ENCODE results near the gene MPV17L2.
"Not testable (repeated sequence)": the region's sequence is repeated elsewhere in the genome, so short reads cannot be mapped to it uniquely, and the experiment has no call there.

MPV17L2 gene

DNA sequence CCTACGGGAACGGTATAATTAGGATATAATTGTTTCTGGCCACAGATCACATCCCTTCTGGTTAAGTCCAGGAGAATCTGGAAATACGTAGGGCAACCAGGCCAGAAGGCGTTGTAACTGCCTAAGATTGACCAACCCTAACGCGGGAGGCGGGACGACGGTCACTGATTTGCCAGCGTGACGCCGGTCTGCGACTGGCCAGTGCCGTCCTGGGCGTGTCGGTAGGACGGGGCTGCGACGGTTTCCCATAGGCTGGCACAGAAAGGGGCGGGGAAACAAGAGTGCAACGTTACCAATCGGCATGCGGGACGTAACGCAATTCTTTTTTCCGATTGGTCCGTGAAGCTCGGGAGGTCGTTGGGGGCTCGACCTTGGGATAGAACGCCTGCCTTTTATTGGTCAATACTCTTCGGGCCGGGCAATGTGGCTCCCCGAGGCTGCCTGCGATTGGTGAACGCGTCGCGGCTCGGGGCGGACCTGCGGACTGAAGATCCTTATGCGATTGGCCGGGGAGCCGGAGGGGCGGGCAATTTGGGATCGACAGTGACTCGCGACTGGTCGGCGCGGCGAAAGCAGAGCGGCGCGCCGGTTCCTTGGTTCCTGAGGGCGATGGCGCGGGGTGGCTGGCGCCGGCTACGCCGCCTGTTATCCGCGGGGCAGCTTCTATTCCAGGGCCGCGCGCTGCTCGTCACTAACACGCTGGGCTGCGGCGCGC lies at the start of gene MPV17L2:
MPV17L2 (plus strand) TSS at position 546 of the 715 bp plus-strand sequence; CDS start at position 610, 64 bp downstream.
- DNase-seq, result peak; percentile 98

DNA sequence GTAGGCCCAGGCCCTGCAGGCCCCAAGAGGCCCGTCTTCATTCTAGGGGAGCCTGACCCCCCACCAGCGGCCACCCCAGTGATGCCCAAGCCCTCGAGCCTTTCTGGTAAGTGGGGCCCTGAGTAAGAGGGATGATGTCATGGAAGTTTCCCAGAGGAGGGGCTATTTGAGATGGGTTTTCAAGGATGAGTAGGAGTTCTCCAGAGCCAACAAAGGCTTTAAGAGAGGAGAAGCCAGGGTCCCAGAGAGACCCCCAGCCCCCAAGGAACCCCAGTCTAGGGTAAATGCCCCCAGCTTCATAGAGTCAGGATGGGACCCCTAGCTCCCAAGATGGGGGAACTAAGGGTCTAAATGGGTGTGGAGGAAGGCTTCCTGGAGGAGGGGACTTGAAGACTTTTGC lies 49.1 kb upstream of the MPV17L2 start:
- DNase-seq, result no peak

DNA sequence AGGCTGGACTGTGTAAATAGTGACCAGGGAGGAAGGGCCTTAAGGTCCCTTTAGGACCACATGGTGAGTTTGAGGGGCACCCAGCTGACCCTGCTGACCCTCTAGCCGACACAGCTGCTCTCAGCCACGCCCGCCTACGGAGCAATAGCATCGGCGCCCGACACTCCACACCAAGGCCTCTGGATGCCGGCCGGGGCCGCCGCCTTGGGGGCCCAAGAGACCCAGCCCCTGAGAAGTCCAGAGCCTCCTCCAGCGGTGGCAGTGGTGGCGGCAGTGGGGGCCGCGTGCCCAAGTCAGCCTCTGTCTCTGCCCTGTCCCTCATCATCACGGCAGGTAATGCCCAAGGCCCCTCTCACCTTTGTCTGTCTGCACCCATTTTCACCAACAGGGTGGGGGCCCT lies 48.7 kb upstream of the MPV17L2 start:
- DNase-seq, result no peak

DNA sequence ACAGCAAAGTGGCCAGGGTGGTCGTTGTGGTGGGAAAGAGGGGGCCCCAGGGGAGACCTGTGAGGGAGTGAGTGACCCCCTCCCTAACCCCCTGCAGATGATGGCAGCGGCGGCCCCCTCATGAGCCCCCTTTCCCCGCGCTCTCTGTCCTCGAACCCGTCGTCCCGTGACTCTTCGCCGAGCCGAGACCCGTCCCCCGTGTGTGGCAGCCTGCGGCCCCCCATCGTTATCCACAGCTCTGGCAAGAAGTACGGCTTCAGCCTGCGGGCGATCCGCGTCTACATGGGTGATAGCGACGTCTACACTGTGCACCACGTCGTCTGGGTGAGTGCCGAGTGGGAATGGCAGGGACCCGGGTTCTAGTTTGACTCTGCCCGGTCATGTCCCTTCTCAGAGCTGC lies 48.1 kb upstream of the MPV17L2 start:
- DNase-seq, result no peak

DNA sequence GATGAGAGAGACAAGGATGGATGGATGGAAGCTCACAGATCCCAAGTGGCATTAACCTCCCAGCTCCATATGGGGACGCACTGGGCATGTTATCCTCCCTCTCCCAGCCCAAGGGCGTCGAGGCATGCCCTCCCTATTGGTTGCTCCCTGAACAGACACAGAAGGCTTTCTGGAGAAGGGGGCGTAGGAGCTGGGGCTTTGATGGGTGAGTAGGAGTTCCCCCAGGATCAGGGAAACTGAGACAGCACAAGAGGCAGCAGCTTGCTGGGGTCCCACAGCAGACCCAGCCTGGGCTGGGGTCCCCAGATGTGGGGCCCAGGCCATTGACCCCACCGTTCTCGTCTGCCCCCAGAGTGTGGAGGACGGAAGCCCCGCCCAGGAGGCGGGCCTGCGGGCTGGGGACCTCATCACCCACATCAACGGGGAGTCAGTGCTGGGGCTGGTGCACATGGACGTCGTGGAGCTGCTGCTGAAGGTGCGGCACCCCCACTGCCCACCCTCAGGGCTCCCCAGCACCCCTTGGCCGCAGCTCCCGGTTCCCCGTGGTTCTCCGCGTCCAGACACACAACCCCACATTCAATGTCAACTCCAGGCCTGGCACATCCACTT lies 47.5 kb upstream of the MPV17L2 start:
- no peak for DNase-seq

DNA sequence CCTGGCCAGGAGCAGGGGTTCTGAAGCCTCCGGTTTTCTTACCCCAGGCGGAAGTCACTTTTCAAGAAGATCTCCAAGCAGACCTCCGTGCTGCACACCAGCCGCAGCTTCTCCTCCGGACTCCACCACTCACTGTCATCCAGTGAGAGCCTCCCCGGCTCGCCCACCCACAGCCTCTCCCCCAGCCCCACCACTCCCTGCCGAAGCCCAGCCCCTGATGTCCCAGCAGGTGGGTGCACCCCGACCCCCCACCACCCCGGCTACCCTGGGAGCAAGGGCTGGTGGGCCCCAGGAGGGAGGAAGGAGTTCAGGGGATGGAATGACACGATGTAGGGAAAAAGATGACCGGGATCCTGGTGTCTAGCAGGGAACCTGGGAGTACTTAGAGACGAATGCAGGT lies 45.6 kb upstream of the MPV17L2 start:
- no peak for DNase-seq

DNA sequence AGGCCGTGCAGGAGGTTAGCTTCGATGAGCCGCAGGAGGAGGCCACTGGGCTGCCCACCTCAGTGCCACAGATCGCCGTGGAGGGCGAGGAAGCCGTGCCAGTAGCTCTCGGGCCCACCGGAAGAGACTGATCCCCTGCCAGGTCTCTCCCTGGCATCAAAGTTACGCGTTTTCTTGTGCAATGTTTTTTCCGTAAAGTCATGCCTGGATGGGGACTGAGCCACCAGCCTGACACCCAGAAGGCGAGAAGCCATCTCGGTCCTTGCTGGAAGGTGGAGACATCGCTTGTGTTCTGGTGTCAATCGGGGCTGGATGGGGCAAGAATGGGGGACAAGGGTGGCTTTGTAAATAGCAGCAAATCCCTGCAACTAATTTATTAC lies 43.4 kb upstream of the MPV17L2 start:
- no peak for DNase-seq

DNA sequence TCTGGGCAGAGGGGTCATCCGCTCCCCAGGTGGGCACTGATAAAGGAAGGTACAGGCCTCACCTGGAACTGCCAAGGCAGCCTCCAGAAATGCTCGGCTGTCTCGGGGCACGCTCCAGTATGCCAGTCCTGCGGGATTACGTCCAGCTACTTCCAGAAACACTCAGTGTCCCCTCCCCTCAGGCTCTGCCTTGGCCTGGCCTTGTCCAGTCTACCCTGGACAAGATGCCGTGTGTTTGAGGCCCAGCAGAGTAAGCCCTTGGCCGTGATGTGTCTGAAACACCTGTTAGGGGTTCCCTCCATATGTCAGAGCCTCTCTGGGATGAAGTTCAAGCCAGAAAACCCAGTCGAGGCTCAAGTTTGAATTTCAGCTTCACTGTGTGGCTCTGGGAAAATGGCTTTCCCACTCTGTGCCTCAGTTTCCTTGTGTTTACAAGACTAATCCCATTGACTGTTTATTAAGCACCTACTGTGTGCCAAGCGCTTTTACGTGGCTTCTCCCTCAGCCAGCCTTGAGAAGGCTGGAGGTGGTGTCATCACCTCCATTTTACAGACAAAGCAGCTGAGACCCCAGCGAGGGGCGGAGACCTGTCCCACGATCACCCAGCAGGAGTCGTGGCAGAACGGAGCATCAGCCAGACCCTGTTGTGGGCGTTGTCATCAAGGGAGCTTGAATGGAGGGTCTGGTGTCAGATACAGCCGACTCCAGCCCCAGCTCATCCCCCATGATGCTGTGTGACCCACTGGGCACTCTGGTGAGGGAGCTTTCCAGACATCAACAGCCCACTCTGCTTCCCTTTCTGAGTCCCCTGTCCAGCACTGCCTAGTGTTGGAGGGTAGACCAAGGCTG lies 42.0 kb upstream of the MPV17L2 start:
- DNase-seq, result no peak

DNA sequence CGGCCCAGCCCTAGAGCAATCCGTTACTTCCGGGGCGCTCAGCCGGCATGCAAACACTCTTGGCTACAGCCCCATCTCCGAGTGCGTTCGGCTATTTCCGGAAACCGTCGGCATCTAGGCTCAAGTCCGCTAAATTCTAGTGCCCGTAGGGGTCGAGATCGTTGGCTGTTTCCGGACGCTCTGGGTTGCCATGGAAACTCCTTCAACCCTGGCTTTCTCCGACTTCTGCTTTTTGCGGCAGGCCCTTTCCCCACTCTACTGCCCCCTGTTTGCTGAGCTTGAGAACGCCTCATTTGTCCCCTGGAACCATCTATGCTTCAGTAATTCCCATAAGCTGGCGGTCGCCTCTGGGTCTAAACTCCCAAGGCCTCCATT lies 40.6 kb upstream of the MPV17L2 start:
- DNase-seq, result peak; percentile 99

DNA sequence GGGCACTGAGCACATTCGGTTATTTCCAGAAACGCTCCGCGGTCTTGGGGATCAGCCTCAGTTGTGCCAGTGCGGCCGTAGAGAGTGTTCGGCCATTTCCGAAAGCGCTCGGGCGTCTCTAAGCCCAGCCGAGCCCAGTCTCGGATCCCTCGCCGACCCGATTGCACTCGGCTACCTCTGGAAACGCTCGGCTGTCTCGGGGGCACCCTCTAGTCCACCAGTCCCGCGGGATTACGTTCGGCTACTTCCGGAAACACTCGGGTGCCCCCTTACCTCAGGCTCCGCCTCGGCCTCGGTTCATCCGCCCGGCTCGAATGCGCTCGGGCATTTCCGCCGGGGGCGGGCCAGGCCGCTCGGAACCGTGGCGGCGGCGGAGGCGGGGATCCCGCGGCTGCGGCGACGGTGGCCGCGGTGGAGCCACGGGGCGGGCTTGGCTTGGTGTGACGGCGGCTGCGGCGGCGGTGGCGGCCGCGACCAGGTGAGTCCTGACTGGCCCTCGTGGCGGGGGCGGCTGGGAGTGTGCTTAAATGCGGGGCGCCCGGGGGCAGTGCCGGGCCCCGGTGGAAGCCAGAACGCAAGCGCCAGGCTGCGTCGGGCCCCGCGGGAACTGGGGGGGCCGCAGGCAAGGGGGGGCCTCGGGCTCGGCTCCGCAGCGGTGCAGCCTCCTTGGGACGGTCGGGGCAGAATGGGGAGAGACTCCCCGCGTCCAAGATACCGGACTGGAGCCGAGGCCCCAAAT lies 40.0 kb upstream of the MPV17L2 start, which contains the start of gene PIK3R2:
PIK3R2 (plus strand) TSS at position 347 of the 739 bp plus-strand sequence. CDS start 2,717 bp downstream, outside the sequence.
- peak; percentile 100 for DNase-seq

DNA sequence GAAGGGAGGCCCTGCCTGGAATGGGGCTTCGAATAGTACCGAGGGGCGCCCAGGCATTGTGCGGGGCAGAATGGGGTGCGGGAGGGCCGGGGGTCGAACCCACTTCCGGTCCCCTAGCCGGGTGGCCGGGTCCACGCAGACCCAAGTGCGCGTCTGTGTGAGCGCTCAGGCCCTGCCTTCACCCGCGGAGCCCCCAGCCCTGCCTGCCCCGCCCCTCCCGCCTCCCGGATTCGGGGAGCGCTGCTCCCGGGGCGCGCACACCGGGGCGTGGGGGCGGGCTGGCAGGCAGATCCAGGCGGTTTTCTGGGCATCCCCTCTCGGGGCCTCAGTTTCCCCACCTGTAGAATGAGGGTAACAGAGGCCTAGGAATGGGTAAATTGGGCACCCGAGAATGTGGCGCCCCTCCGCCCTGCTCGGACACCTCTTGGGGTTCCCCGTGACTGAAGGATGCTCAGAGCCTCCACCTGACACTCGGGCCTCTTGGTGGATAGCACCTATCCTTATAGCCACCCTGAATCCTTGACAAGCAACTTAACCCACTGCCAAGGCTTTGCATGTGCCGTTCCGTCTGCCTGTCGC lies 39.4 kb upstream of the MPV17L2 start:
- no peak for DNase-seq

DNA sequence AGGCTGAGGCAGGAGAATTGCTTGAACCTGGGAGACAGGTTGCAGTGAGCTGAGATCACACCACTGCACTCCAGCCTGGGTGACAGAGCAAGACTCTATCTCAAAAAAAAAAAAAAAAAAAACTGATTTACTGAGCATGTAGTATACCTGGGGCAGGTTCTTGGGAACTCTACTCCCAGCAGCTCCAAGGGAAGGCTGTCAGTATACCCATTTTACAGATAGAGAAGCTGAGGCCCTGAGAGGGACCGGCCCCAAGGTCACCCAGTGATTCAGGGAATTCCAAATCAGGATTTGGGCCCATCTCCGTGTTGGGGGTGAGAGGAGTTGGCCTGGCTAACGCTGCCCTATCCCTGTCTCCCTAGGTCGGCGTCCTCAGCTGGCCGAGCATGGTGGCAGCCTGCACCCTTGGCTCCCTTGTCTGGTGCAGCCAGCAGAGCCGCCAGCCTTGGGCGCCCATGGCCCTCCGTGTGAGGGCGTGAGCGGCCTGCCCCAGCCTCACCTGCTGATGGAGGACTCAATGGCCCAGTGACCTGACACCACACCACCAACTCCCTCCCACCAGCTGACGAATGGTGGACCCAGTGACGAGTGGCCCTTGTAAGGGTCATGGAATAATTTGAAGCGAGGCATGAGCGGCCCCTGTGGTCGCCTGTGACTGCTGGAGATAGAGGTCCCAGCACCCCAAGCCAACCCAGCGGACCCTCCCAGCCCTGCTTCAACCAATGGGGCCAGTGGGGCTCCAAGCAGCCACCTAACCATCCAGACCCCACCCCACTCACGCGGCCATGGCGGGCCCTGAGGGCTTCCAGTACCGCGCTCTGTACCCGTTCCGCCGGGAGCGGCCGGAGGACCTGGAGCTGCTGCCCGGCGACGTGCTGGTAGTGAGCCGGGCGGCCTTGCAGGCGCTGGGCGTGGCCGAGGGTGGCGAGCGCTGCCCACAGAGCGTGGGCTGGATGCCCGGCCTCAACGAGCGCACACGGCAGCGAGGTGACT lies 37.6 kb upstream of the MPV17L2 start:
- no peak for DNase-seq

DNA sequence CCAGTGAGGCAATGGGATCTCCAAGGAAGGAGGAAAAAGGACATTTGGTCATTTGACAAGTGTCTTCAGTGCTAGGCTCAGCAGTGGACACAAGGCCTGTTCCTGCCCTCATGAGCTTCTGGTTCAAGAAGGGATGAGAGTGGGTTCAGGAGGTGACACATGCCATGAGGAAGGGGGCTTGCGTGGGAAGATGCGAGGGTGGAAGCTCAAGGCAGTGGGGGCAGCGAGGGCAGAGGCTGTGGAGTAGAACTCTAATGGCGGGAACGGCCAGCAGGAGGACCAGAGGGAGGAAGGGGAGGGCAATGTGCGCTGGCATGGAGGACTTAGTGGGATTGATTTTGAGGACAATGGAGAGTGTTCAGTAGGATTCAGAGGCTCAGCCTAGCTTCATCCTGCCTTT lies 36.8 kb upstream of the MPV17L2 start:
- no peak for DNase-seq

DNA sequence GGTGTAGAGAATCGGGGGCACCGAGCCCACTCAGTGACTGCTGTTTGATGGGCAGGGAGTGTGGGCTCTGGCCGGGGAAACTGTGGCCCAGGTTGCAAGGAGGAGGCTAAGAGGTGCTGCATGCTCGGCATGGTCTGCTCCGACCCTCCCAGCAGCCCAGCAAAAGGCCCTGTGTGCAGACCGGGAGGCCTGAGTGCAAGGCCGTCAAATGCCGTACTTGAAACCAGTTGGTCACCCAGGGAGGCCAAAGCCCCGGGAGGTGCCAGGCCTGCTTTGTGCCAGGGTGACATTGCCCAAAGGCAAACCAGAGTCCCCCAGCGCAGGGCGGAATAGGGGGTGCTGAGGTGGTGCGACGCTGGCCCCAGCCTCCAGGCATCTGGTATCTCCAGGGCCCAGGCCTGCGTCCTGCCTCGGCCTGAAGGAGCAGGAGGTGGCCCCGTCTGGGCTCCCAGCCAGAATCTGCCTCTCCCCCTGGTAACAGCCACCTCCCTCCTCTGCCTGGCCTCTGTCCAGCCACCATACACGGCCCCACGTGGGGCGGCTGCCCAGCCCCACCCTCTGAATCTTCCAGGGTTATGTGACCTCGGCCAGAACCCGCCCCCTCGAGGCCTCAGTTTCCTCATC lies 36.1 kb upstream of the MPV17L2 start:
- peak; percentile 55 for DNase-seq

DNA sequence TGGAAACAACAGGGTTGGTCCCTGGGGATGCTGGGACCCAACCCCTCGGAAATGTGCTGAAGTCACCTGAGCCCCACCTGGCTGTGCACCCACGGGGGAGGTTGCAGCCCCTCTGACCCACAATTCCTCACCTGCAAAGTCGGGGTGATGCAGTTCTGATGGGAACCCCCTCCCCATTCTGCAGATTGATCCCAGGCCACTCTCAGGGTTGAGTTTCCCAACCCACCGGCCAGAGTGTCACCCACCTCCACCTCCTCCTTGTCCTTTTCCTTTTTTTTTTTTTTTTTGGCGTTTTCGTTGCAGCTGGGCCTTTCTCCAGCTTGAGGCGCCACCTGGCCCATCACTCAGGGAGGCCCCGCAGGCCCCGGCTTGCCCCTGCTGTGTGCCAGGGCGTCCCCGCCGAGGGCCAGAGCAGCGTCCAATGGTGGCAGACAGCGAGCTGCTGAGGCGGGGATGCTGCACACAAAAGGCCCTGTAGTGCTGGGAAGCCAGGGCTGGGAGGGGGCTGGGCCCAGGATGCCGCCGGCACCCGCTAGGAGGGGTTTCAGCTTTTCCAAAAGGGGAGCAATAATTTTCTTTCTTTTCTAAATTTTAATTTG lies 35.5 kb upstream of the MPV17L2 start:
- DNase-seq, result peak; percentile 77

DNA sequence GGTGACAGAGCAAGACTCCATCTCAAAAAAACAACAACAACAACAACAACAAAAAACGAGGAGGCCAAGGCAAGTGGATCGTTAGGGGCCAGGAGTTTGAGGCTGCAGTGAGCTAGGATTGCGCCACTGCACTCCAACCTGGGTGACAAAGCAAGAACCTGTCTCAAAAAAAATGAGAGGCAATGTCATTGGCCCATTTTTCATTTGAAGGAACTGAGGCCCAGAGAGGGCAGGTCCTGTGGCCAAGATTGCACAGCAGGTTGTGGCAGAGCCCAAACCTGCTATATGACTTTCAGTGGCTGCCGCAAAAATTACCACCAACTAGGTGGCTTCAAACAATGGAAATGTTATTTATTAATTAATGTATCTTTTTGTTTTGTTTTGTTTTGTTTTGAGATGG lies 34.6 kb upstream of the MPV17L2 start:
- no peak for DNase-seq

DNA sequence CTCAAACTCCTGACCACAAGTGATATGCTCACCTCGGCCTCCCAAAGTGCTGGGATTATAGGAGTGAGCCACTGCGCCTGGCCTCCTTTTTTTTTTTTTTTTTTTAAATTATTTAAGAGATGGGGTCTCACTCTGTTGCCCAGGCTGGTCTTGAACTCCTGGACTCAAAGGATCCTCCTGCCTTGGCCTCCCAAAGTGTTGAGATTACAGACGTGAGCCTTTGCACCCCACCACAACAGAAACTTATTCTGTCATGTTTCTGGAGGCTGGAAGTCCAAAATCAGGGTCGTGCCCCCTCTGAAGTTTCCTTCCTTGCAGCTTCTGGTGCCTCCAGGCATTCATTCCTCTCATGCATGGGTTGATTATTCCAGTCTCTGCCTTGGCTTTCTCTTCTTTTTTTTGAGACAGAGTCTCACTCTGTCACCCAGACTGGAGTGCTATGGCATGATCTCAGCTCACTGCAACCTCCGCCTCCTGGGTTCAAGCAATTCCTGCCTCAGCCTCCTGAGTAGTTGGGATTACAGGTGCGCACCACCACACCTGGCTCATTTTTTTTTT lies 33.9 kb upstream of the MPV17L2 start:
- DNase-seq, result not testable (repeated sequence)

DNA sequence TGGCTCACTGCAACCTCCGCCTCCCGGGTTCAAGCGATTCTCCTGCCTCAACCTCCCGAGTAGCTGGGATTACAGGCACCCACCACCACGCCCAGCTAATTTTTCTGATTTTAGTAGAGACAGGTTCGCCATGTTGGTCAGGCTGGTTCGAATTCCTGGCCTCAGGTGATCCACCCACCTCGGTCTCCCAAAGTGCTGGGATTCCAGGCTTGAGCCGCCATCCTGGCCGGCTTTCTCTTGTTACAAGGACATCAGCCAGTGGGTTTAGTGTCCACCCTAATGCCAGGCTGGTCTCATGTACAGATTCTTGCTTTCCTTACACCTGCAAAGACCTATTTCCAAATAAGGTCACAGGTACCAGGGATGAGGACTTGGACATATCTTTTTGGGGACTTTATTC lies 33.2 kb upstream of the MPV17L2 start:
- DNase-seq, result no peak

DNA sequence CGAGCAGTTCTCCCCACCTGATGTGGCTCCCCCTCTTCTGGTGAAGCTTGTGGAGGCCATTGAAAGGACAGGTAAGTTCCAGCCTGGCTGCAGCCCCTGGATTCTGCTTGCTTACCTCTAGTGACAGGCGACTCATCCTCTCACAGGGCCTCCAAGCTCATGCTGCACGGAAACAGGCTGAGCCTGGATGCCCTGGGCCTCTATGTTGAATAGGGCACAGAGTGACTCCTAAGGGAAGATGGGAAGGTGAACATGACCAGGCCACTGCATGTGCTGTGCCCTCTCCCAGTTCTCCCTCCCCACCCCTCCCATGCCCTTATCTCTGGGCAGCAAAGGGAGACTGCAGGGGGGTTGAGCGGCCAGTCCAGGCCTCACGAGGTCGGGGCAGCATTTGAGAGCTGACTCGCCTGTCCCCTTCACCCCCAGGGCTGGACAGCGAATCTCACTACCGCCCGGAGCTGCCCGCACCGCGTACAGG lies 32.5 kb upstream of the MPV17L2 start:
- no peak for DNase-seq
